Measurements from ENCODE around the gene SERGEF. TPM values are rescaled to one million over a fixed set of nuclear protein-coding genes. Genes with fewer than 3 reads are reported as not detected.

The SERGEF gene
- total RNA-seq, 1 donor from 2014 or later, result 27.0 TPM

GRCh38 chr11:17986007-17986710 lies 26.7 kb downstream of the SERGEF start:
- H3K27me3 ChIP-seq (ENCODE audit: control insufficient read depth, insufficient read depth, low read length), result no peaks in the 10 kb centered on the region
- H3K36me3 ChIP-seq (ENCODE audit: control insufficient read depth, insufficient read depth, low read length), result no peaks in the 10 kb centered on the region
- no peak for DNase-seq (ENCODE audit: low read depth)
- H3K4me3 ChIP-seq (ENCODE audit: low read depth, low read length), result no peak overlapping the region
- no peak for TF ChIP-seq CTCF (IDR thresholded peaks at IDR 0.05; ENCODE audit: insufficient read depth, low read length, poor library complexity, severe bottlenecking)

- Histone ChIP-seq H3K36me3 (ENCODE audit: control insufficient read depth, insufficient read depth, low read length) (no peaks in the 10 kb centered on the region), H3K27me3 (ENCODE audit: control insufficient read depth, insufficient read depth, low read length) (no peaks in the 10 kb centered on the region), H3K4me3 (ENCODE audit: low read depth, low read length) (no peak overlapping the region)
- no peak for TF ChIP-seq CTCF (IDR thresholded peaks at IDR 0.05; ENCODE audit: insufficient read depth, low read length, poor library complexity, severe bottlenecking)
- DNase-seq (ENCODE audit: low read depth), result peak; percentile 53
Observed at GRCh38 chr11:17985517-17985916, 27.3 kb downstream of the SERGEF start.

- TF ChIP-seq CTCF (IDR thresholded peaks at IDR 0.05; ENCODE audit: insufficient read depth, low read length, poor library complexity, severe bottlenecking), result no peak
- Histone ChIP-seq H3K36me3 (ENCODE audit: control insufficient read depth, insufficient read depth, low read length) (no peaks in the 10 kb centered on the region), H3K4me3 (ENCODE audit: low read depth, low read length) (no peak overlapping the region), H3K27me3 (ENCODE audit: control insufficient read depth, insufficient read depth, low read length) (no peaks in the 10 kb centered on the region)
- DNase-seq (ENCODE audit: low read depth), result no peak
Observed at GRCh38 chr11:17983569-17983968, 29.3 kb downstream of the SERGEF start.

- Histone ChIP-seq H3K27me3 (ENCODE audit: control insufficient read depth, insufficient read depth, low read length) (no peaks in the 10 kb centered on the region), H3K36me3 (ENCODE audit: control insufficient read depth, insufficient read depth, low read length) (peaks cover 1% of the 10 kb centered on the region), H3K4me3 (ENCODE audit: low read depth, low read length) (no peak overlapping the region)
- peak; percentile 89 for TF ChIP-seq CTCF (IDR thresholded peaks at IDR 0.05; ENCODE audit: insufficient read depth, low read length, poor library complexity, severe bottlenecking)
- DNase-seq (ENCODE audit: low read depth), result no peak
Observed at GRCh38 chr11:17979770-17980371, 33.0 kb downstream of the SERGEF start.

GRCh38 chr11:17978553-17979287 lies 34.1 kb downstream of the SERGEF start:
- DNase-seq (ENCODE audit: low read depth), result no peak
- peak; percentile 93 for TF ChIP-seq CTCF (IDR thresholded peaks at IDR 0.05; ENCODE audit: insufficient read depth, low read length, poor library complexity, severe bottlenecking)
- Histone ChIP-seq H3K4me3 (ENCODE audit: low read depth, low read length) (no peak overlapping the region), H3K27me3 (ENCODE audit: control insufficient read depth, insufficient read depth, low read length) (no peaks in the 10 kb centered on the region), H3K36me3 (ENCODE audit: control insufficient read depth, insufficient read depth, low read length) (peaks cover 1% of the 10 kb centered on the region)
